ENCODE data around the gene RND1. TPM values are rescaled to one million over a fixed set of nuclear protein-coding genes. Genes with fewer than 3 reads are reported as not detected.

The RND1 gene
- total and polyA plus RNA-seq, 2 of the 13 experiments (the other 11 are each of a cell fraction or from before 2014, with no cell fraction given): 1.8 to 1.9 TPM

GRCh38 chr12:48854488-48854887 lies 11.2 kb downstream of the RND1 start:
- no peak overlapping the region for H3K4me3 ChIP-seq (replicated peaks in 1 of 3; ENCODE audit: insufficient read depth in 1 of 3, low read depth in 2 of 3, low read length in 3 of 3)
- no peaks in the 10 kb centered on the region; the same call in 1 of the 2 replicates for H4K20me1 ChIP-seq (ENCODE audit: insufficient read depth, low read length)
- peaks cover 24% of the 10 kb centered on the region for H3K79me2 ChIP-seq (ENCODE audit: insufficient read depth, low read length)
- no peak overlapping the region for H3K4me2 ChIP-seq (ENCODE audit: low read depth, low read length)
- TF ChIP-seq, protein P1, sequence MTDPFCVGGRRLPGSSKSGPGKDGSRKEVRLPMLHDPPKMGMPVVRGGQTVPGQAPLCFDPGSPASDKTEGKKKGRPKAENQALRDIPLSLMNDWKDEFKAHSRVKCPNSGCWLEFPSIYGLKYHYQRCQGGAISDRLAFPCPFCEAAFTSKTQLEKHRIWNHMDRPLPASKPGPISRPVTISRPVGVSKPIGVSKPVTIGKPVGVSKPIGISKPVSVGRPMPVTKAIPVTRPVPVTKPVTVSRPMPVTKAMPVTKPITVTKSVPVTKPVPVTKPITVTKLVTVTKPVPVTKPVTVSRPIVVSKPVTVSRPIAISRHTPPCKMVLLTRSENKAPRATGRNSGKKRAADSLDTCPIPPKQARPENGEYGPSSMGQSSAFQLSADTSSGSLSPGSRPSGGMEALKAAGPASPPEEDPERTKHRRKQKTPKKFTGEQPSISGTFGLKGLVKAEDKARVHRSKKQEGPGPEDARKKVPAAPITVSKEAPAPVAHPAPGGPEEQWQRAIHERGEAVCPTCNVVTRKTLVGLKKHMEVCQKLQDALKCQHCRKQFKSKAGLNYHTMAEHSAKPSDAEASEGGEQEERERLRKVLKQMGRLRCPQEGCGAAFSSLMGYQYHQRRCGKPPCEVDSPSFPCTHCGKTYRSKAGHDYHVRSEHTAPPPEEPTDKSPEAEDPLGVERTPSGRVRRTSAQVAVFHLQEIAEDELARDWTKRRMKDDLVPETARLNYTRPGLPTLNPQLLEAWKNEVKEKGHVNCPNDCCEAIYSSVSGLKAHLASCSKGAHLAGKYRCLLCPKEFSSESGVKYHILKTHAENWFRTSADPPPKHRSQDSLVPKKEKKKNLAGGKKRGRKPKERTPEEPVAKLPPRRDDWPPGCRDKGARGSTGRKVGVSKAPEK (CRISPR knock-in tag; IDR thresholded peaks at IDR 0.05; ENCODE audit: borderline replicate concordance): no peak
- TF ChIP-seq BORCS8-MEF2B (CRISPR knock-in tag; IDR thresholded peaks at IDR 0.05) (no peak), ZNF121 (CRISPR knock-in tag; IDR thresholded peaks at IDR 0.05) (peak; percentile 57; the same call in 1 of the 2 replicates), ZNF136 (CRISPR knock-in tag; IDR thresholded peaks at IDR 0.05; ENCODE audit: low read depth) (no peak), TBX2 (CRISPR knock-in tag; IDR thresholded peaks at IDR 0.05; ENCODE audit: borderline replicate concordance) (no peak)
- H3K27me3 ChIP-seq (ENCODE audit: control insufficient read depth in 1 of 2, insufficient read depth in 2 of 2, low read length in 2 of 2): no peaks in the 10 kb centered on the region; a peak in 2 of 5 replicates
- H3K27ac ChIP-seq (ENCODE audit: extremely low read length, insufficient read depth, low read length): no peak overlapping the region
- WGBS (ENCODE audit: low lambda C conversion rate): 69% methylated on average over 4 of the region's 4 CpGs
- H2AFZ ChIP-seq (ENCODE audit: low read length): no peak overlapping the region
- H3K9me3 ChIP-seq (ENCODE audit: low read length): no peaks in the 10 kb centered on the region
- no peak for FAIRE-seq
- ChIA-PET CTCF (ENCODE audit: low intra/inter-chr PET ratio, low total read pairs) (interaction anchor here (2.8 to 3.9 kb wide), 3 partner anchors 33 to 82 kb away, joined by 16 to 64 read pairs (median 27); no protein-coding TSS in a partner anchor), POLR2A (interaction anchor here (8.2 kb wide), 1 partner anchor 12 kb away, joined by 115 read pairs; the partner anchor contains the start of gene RND1)
- intact Hi-C loops (cut with micrococcal nuclease; ENCODE audit: unreplicated experiment): no loop called here
- in situ Hi-C loops (cut with HindIII; ENCODE audit: extremely low pct_ligation_motif_present, low pct_unique_long_range_greater_than_20kb): loop anchor here (5.0 kb wide), 2 partner anchors 33 to 83 kb away; no protein-coding TSS in a partner anchor
- ATAC-seq: no peak
- no peak overlapping the region for H3K9ac ChIP-seq (ENCODE audit: insufficient read depth, low read depth, low read length)
- H3K4me1 ChIP-seq (ENCODE audit: insufficient read depth, low read length): peaks cover 21% of the 10 kb centered on the region
- no peaks in the 10 kb centered on the region; a peak in 2 of 5 replicates for H3K36me3 ChIP-seq (replicated peaks in 1 of 2; ENCODE audit: control insufficient read depth in 1 of 2, insufficient read depth in 2 of 2, low read length in 2 of 2)
- DNase-seq (ENCODE audit: low spot score): no peak
- no TSS peak for BruUV-seq (replicated peaks)

Measured in HepG2 (cell line).